Liver (tissue), 9 donors: Measurements from ENCODE around the gene PVRIG. TPM values are rescaled to one million over a fixed set of nuclear protein-coding genes. Genes with fewer than 3 reads are reported as not detected.

Experiments used
- DNase-seq: peaks from one replicate; pipeline ENCODE4 v3.0.0-alpha.2; 2017; ENCODE audit warnings: low spot score
- H3K27ac ChIP-seq, 2 donors: one replicate each; pipeline ENCODE4 v1.7.0; 2013; ENCODE audit warnings: inconsistent platforms in 2 of 2, low read length in 2 of 2, control low read depth in 1 of 2, low read depth in 1 of 2, mild to moderate bottlenecking in 1 of 2
- H3K27me3 ChIP-seq, 4 donors: one replicate each; pipeline versions ENCODE4 v1.6.1 to v1.7.0; 2013; ENCODE audit warnings: low read length in 3 of 4, inconsistent platforms in 1 of 4, mild to moderate bottlenecking in 1 of 4, moderate library complexity in 1 of 4; ENCODE audit not compliant: control insufficient read depth in 4 of 4, insufficient read depth in 4 of 4
- H3K36me3 ChIP-seq, 4 donors: one replicate each; pipeline versions ENCODE4 v1.6.1 to v1.7.0; 2013; ENCODE audit warnings: low read length in 3 of 4, mild to moderate bottlenecking in 3 of 4, low read depth in 1 of 4, moderate library complexity in 1 of 4; ENCODE audit not compliant: control insufficient read depth in 4 of 4, insufficient read depth in 3 of 4
- H3K4me1 ChIP-seq, 4 donors: one replicate each; pipeline versions ENCODE4 v1.6.1 to v1.7.0; 2013; ENCODE audit warnings: low read length in 3 of 4, mild to moderate bottlenecking in 3 of 4, moderate library complexity in 1 of 4; ENCODE audit not compliant: control insufficient read depth in 4 of 4, insufficient read depth in 4 of 4
- H3K4me3 ChIP-seq, 3 donors: one replicate each; pipeline versions ENCODE4 v1.6.1 to v1.7.0; 2013; ENCODE audit warnings: low read length in 3 of 3, control low read depth in 1 of 3, low read depth in 1 of 3, mild to moderate bottlenecking in 1 of 3
- H3K9ac ChIP-seq, 2 donors: one replicate each; pipeline ENCODE4 v1.7.0; 2013; ENCODE audit warnings: low read length in 2 of 2, mild to moderate bottlenecking in 2 of 2, moderate library complexity in 2 of 2, control low read depth in 1 of 2, low read depth in 1 of 2
- H3K9me3 ChIP-seq, 4 donors: one replicate each; pipeline versions ENCODE4 v1.6.1 to v1.7.0; 2013; ENCODE audit warnings: low read length in 3 of 4; ENCODE audit not compliant: control insufficient read depth in 4 of 4
- ATF3 ChIP-seq: IDR thresholded peaks from 2 replicates; pipeline ENCODE4 v1.6.1; 2016; ENCODE audit warnings: antibody characterized with exemption
- CTCF ChIP-seq: fragments of 150-350 bp; IDR thresholded peaks from 2 replicates; pipeline ENCODE4 v1.5.1; 2017; ENCODE audit warnings: improper control_type of control experiment, low read depth, low read length; ENCODE audit not compliant: missing input control
- FOXA1 ChIP-seq: IDR thresholded peaks from 2 replicates; pipeline ENCODE4 v1.6.1; 2016; ENCODE audit warnings: antibody characterized with exemption
- FOXA2 ChIP-seq: IDR thresholded peaks from 2 replicates; pipeline ENCODE4 v1.6.1; 2016; ENCODE audit warnings: antibody characterized with exemption
- HNF4A ChIP-seq, 2 donors: conservative IDR thresholded peaks; 2 replicates each; pipeline ENCODE4 v1.6.1; 2016; ENCODE audit warnings: antibody characterized with exemption in 2 of 2, mild to moderate bottlenecking in 2 of 2
- HNF4G ChIP-seq: IDR thresholded peaks from 2 replicates; pipeline ENCODE4 v1.6.1; 2016; ENCODE audit warnings: antibody characterized with exemption
- JUND ChIP-seq, 2 donors: IDR thresholded peaks; 2 replicates each; pipeline ENCODE4 v1.6.1; 2016; ENCODE audit warnings: antibody characterized with exemption in 2 of 2
- RAD21 ChIP-seq, 2 donors: IDR thresholded peaks; 2 replicates each; pipeline ENCODE4 v1.6.1; 2016; ENCODE audit warnings: antibody characterized with exemption in 2 of 2, mild to moderate bottlenecking in 2 of 2
- REST ChIP-seq: IDR thresholded peaks from 2 replicates; pipeline ENCODE4 v1.6.1; 2016; ENCODE audit warnings: antibody characterized with exemption, mild to moderate bottlenecking
- SP1 ChIP-seq: IDR thresholded peaks from 2 replicates; pipeline ENCODE4 v1.6.1; 2018; ENCODE audit warnings: antibody characterized with exemption, mild to moderate bottlenecking
- TAF1 ChIP-seq: conservative IDR thresholded peaks from 2 replicates; pipeline ENCODE4 v1.6.1; 2016; ENCODE audit warnings: antibody characterized with exemption, mild to moderate bottlenecking
- YY1 ChIP-seq: IDR thresholded peaks from 2 replicates; pipeline ENCODE4 v1.6.1; 2016; ENCODE audit warnings: antibody characterized with exemption, mild to moderate bottlenecking
- WGBS: extraction: QIAGEN DNeasy Blood & Tissue Kit; methylation state at CpG from one replicate; pipeline ENCODE4 v1.1.7; 2013; 5-methylcytosine and 5-hydroxymethylcytosine counted together
- polyA plus RNA-seq, 2 donors: library from polyadenylated mRNA; stranded (reverse) in 1 of 2; unstranded in 1 of 2; fragments of 200-250 nt in 1 of 2; fragments of >200 nt in 1 of 2; fragmentation: Nextera tagmentation in 1 of 2; extraction: Ambion mirVana in 1 of 2; gene quantifications; one replicate each; pipeline versions ENCODE4 v1.2.1 to v1.2.3, GENCODE V29; 2013 to 2015
- total RNA-seq, 2 donors: library from RNA; depleted of rRNA; stranded (reverse); fragments of >200 nt; gene quantifications; one replicate each; pipeline ENCODE4 v1.2.3, GENCODE V29; 2014
- TF ChIP-seq, protein P1 (sequence below): IDR thresholded peaks from 2 replicates; pipeline ENCODE4 v1.6.1; 2016; ENCODE audit warnings: antibody characterized with exemption
- donor health status: healthy.
- donor health status: healthy.
- donor health status: healthy.
- donor health status: healthy.
- donor health status: healthy.

PVRIG gene
- total and polyA plus RNA-seq, 4 donors, result 0.37 to 0.81 (median 0.58) TPM

GRCh38 chr7:100198266-100198665 lies 21.5 kb upstream of the PVRIG start:
- Histone ChIP-seq H3K27ac (no peak overlapping the region), H3K4me1 (peaks cover 0 to 11% (median 6%) of the 10 kb centered on the region in 4 donors), H3K4me3 (no peak overlapping the region), H3K27me3 (no peaks in the 10 kb centered on the region), H3K9ac (no peak overlapping the region), H3K9me3 (no peaks in the 10 kb centered on the region), H3K36me3 (no peaks in the 10 kb centered on the region)
- 97% methylated on average over 10 of the region's 10 CpGs for WGBS
- no peak for DNase-seq
- TF ChIP-seq TAF1 (no peak), ATF3 (no peak), HNF4A (conservative IDR thresholded peaks at IDR 0.05) (no peak), YY1 (no peak), REST (no peak), JUND (IDR thresholded peaks at IDR 0.05) (no peak), RAD21 (IDR thresholded peaks at IDR 0.05) (no peak), HNF4G (no peak), FOXA1 (no peak), FOXA2 (no peak), CTCF (no peak)
- TF ChIP-seq, protein P1, sequence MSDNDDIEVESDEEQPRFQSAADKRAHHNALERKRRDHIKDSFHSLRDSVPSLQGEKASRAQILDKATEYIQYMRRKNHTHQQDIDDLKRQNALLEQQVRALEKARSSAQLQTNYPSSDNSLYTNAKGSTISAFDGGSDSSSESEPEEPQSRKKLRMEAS, result no peak

DNA sequence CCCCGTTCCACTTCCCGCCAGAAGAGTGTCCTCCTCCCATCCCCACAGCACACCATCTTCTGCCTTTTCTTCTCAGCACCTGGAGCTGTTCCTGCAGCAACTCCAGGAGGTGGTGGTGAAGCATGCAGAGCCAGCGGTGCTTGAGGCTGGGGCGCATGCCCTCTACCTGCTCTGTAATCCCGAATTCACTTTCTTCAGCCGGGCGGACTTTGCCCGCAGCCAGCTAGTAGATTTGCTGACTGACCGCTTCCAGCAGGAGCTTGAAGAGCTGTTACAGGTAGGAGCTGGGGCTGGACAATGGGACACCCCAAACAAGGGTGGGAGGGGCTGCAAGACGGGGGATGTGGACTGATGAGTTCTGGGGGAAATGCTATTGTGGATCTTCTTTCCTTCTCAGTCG lies 19.1 kb upstream of the PVRIG start:
- peaks cover 0 to 11% (median 6%) of the 10 kb centered on the region in 4 donors for H3K4me1 ChIP-seq
- no peak overlapping the region for H3K27ac ChIP-seq
- no peaks in the 10 kb centered on the region for H3K27me3 ChIP-seq
- DNase-seq, result no peak
- 41% methylated on average over 11 of the region's 11 CpGs for WGBS
- H3K9me3 ChIP-seq, result no peaks in the 10 kb centered on the region
- TF ChIP-seq RAD21 (IDR thresholded peaks at IDR 0.05), result peak in 1 of 2 donors; percentile 6
- TF ChIP-seq HNF4G, result peak; percentile 68
- no peak for TF ChIP-seq CTCF
- TF ChIP-seq HNF4A (conservative IDR thresholded peaks at IDR 0.05), result peak; percentile 77 to 87
- peak; percentile 66 for TF ChIP-seq SP1
- no peak overlapping the region for H3K9ac ChIP-seq
- H3K36me3 ChIP-seq, result no peaks in the 10 kb centered on the region
- no peak overlapping the region for H3K4me3 ChIP-seq
